Loucy (cell line): ENCODE results near the gene PKP4.

ENCODE experiments used
- H2AFZ ChIP-seq: fragments of 200-600 bp; sonication (generic); 2 replicates; pipeline ENCODE4 v1.6.0; 2016; ENCODE audit warnings: antibody characterized with exemption, mild to moderate bottlenecking, low read length, moderate library complexity
- H3F3A ChIP-seq: fragments of 200-600 bp; 2 replicates; pipeline ENCODE4 v1.6.0; 2016; ENCODE audit warnings: antibody characterized with exemption, low read depth, mild to moderate bottlenecking
- H3K27me3 ChIP-seq: fragments of 200-600 bp; sonication (generic); 2 replicates; pipeline ENCODE4 v1.6.1; 2014; ENCODE audit warnings: low read length, mild to moderate bottlenecking; ENCODE audit not compliant: insufficient read depth, poor library complexity, severe bottlenecking
- H3K36me3 ChIP-seq: fragments of 200-600 bp; sonication (generic); 2 replicates; pipeline ENCODE4 v1.6.1; 2016; ENCODE audit warnings: low read length; ENCODE audit not compliant: insufficient read depth
- H3K4me1 ChIP-seq: fragments of 200-600 bp; sonication (generic); 2 replicates; pipeline ENCODE4 v1.5.1; 2014; ENCODE audit warnings: low read length, mild to moderate bottlenecking; ENCODE audit not compliant: insufficient read depth, poor library complexity, severe bottlenecking
- H3K4me2 ChIP-seq: fragments of 200-600 bp; sonication (generic); 2 replicates; pipeline ENCODE4 v1.6.0; 2014; ENCODE audit warnings: antibody characterized with exemption, low read length, low read depth, mild to moderate bottlenecking; ENCODE audit not compliant: poor library complexity, severe bottlenecking
- H3K4me3 ChIP-seq: fragments of 200-600 bp; sonication (generic); 2 replicates; pipeline ENCODE4 v1.5.1; 2014; ENCODE audit warnings: low read length, mild to moderate bottlenecking, mixed read lengths; ENCODE audit not compliant: poor library complexity, severe bottlenecking
- H3K79me2 ChIP-seq: fragments of 200-600 bp; sonication (generic); 2 replicates; pipeline ENCODE4 v1.6.1; 2014; ENCODE audit warnings: low read length; ENCODE audit not compliant: insufficient read depth
- H3K9ac ChIP-seq: fragments of 200-600 bp; sonication (generic); 2 replicates; pipeline ENCODE4 v1.6.0; 2014; ENCODE audit warnings: mild to moderate bottlenecking, low read depth, low read length, moderate library complexity; ENCODE audit not compliant: poor library complexity, severe bottlenecking
- H3K9me2 ChIP-seq: fragments of 200-600 bp; sonication (generic); replicated peaks from 2 replicates; pipeline ENCODE4 v1.6.1; 2016; ENCODE audit warnings: low read depth, low read length, mixed read lengths
- H3K9me3 ChIP-seq: fragments of 200-600 bp; sonication (generic); 2 replicates; pipeline ENCODE4 v1.6.1; 2014; ENCODE audit warnings: mild to moderate bottlenecking, antibody characterized with exemption, low read length, low read depth; ENCODE audit not compliant: insufficient read depth
- H4K20me1 ChIP-seq: fragments of 200-600 bp; sonication (generic); 2 replicates; pipeline ENCODE4 v1.6.0; 2014; ENCODE audit warnings: antibody characterized with exemption, low read length, mild to moderate bottlenecking; ENCODE audit not compliant: insufficient read depth, poor library complexity, severe bottlenecking
- CTCF ChIP-seq: fragments of 200-600 bp; sonication (generic); conservative IDR thresholded peaks from 2 replicates; pipeline ENCODE4 v1.5.1; 2014; ENCODE audit warnings: mild to moderate bottlenecking, antibody characterized with exemption, low read length
- EZH2phosphoT487 ChIP-seq: fragments of 200-600 bp; IDR thresholded peaks from 2 replicates; pipeline ENCODE4 v1.6.1; 2018; ENCODE audit warnings: antibody characterized with exemption, mild to moderate bottlenecking, moderate library complexity, borderline replicate concordance

Gene PKP4

GRCh38 chr2:158690823-158691222 is 234.1 kb downstream of the PKP4 start:
- H3K9me3 ChIP-seq: no peaks in the 10 kb centered on the region
- H3K9ac ChIP-seq: no peak overlapping the region
- no peaks in the 10 kb centered on the region for H3K4me1 ChIP-seq
- H3K4me3 ChIP-seq: no peak overlapping the region
- H3K27me3 ChIP-seq: no peaks in the 10 kb centered on the region
- TF ChIP-seq EZH2phosphoT487 (no peak), CTCF (no peak)
- H3K9me2 ChIP-seq: no peaks in the 10 kb centered on the region
- no peaks in the 10 kb centered on the region for H3K79me2 ChIP-seq
- H3F3A ChIP-seq: no peaks in the 10 kb centered on the region
- H4K20me1 ChIP-seq: no peaks in the 10 kb centered on the region
- H2AFZ ChIP-seq: no peak overlapping the region
- no peak overlapping the region for H3K4me2 ChIP-seq
- no peaks in the 10 kb centered on the region for H3K36me3 ChIP-seq

- Histone ChIP-seq H3K36me3 (no peaks in the 10 kb centered on the region), H3K9ac (no peak overlapping the region), H3K4me1 (no peaks in the 10 kb centered on the region), H3K9me3 (no peaks in the 10 kb centered on the region), H3K9me2 (no peaks in the 10 kb centered on the region), H3K4me2 (no peak overlapping the region), H3K4me3 (no peak overlapping the region), H3K79me2 (no peaks in the 10 kb centered on the region), H4K20me1 (no peaks in the 10 kb centered on the region), H3F3A (no peaks in the 10 kb centered on the region), H2AFZ (no peak overlapping the region), H3K27me3 (no peaks in the 10 kb centered on the region)
- TF ChIP-seq CTCF (no peak), EZH2phosphoT487 (no peak)
Observed at GRCh38 chr2:158691619-158692018, 234.9 kb downstream of the PKP4 start.

GRCh38 chr2:158692372-158693103 is 235.8 kb downstream of the PKP4 start:
- Histone ChIP-seq H3K9ac (no peak overlapping the region), H2AFZ (no peak overlapping the region), H3K4me3 (no peak overlapping the region), H3F3A (no peaks in the 10 kb centered on the region), H3K27me3 (no peaks in the 10 kb centered on the region), H4K20me1 (no peaks in the 10 kb centered on the region), H3K4me2 (no peak overlapping the region), H3K36me3 (no peaks in the 10 kb centered on the region), H3K79me2 (no peaks in the 10 kb centered on the region), H3K4me1 (no peaks in the 10 kb centered on the region), H3K9me2 (no peaks in the 10 kb centered on the region), H3K9me3 (no peaks in the 10 kb centered on the region)
- TF ChIP-seq EZH2phosphoT487: no peak
- no peak for TF ChIP-seq CTCF
